HG03064 (cell line): Measurements from ENCODE around the gene TMEM145.
A peak's percentile ranks its signal among the peaks of the same experiment; 100 is the strongest.
"Not testable (repeated sequence)": the region's sequence is repeated elsewhere in the genome, so short reads cannot be mapped to it uniquely, and the experiment has no call there.

Experiments used
- ATAC-seq: cut with Tn5 transposase; IDR thresholded peaks from one replicate; pipeline ENCODE4 v1.9.1; 2021; ENCODE audit warnings: low read depth; ENCODE audit not compliant: unreplicated experiment

The TMEM145 gene

DNA sequence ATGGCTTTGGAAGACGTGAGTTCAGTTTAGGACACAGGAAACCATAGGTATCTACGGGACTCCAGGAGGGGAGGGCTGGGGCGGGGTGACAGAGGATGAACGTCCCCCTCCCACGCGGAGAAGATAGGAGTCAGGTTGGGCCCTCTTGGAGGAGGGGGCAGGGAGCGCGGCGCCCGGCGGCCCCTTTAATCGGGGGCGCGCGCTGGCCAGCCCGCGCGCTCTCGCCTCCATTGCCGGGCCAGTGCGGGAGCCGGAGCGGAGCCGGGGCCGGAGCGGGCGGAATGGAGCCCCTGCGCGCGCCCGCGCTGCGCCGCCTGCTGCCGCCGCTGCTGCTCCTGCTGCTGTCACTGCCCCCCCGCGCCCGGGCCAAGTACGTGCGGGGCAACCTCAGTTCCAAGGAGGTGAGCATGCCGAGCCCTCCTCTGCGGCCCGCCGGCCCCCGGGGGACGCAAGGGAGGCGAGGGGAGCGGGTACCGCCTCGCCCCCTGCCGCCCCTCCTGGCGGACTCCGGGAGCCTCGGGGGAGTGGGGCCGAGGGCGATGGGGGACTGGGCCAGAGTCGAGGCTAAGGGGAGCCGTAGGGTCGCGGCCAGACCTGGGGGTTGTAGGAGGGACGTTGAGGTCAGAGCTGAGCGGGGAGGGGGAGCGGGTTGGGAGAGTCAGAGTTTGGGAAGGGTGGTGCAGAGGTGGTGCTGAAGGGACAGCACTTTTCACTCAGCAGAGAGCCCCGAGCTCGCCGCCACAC is at the start of gene TMEM145:
TSS of gene TMEM145 (plus strand) at position 214 of the 744 bp plus-strand sequence. CDS start at position 282, 68 bp downstream.
- no peak for ATAC-seq

DNA sequence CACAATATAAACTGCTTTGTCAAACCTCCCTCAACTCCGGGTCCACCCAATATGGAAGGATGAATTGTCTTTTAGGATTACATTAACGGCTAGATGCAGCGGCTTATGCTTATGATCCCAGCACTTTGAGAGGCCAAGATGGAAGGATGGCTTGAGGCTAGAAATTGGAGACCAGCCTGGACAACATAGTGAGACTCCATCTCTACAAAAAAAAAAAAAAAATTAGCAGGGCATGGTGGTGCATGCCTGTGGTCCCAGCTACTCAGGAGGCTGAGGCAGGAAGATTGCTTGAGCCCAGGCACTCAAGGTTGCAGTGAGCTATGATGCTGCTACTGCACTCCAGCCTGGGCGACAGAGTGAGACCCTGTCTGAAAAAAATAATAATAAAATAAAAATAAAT is 47.0 kb upstream of the TMEM145 start:
- not testable (repeated sequence) for ATAC-seq

DNA sequence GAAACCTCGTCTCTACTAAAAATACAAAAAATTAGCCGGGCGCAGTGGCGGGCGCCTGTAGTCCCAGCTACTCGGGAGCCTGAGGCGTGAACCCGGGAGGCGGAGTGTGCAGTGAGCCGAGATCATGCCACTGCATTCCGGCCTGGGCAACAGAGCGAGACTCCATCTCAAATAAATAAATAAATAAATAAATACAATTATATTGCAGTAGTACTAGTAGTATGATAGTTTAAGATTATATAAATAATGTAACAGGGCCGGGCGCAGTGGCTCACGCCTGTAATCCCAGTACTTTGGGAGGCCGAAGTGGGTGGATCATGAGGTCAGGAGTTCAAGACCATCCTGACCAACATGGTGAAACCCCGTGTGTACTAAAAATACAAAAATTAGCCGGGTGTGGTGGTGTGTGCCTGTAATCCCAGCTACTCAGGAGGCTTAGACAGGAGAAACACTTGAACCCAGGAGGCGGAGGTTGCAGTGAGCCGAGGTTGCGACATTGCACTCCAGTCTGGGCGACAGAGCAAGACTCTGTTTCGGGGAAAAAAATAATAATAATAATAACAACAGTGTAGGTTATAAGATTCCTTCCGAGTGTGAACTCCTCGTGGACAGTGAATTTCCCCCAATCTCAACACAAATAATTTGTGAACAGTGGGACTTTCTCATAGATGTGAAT is 46.0 kb upstream of the TMEM145 start:
- not testable (repeated sequence) for ATAC-seq

DNA sequence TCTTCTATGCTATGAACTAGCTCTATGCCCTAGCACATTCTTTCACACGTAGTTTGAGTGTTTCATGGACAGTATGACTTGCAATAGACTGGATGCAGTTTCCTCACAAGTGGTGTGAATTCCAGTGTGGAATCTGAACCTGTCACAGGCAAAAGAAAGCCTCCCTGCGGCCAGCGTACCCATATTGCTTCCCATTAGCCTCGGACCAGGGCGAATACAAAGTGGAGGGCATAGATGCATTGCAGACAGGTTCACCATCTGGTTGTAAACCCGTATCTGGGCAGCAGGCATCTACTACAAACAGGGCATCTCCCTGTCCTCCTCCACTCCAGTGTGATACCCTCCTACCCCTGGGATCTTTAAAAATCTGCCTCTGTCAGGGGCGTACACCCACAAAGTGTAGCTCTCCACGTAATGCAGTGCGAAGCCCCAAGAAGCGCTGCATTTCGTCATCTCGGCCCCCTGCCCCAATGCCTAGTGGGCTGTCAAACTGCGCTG is 45.4 kb upstream of the TMEM145 start:
- ATAC-seq: no peak

DNA sequence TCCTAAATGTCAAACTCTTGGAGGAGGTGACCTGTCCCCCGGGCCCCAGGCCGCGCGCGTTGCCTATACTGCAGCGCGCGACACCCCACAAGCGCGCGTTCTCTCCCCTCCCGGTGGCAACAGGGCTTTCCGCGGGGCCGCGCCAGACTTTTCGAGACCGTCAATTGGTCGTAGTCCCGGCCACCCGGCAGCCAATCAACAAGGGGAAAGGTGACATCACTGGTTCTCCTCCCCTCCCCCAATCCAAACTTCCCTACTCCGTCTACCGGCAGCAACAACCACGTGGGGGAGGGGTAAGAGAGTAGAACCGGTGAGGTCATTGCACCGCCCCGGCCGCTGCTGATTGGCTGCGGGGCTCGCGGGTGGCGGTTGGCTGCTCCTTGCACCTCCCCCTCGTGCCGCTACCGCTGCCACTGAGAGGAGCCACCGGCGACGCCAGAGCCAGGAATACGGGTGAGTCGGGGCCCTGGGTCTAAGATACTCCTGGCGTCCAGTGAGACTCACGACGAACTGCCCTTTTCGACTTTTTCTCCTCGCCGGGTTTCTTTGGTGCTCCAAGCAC is 44.9 kb upstream of the TMEM145 start:
- ATAC-seq: peak; percentile 49

DNA sequence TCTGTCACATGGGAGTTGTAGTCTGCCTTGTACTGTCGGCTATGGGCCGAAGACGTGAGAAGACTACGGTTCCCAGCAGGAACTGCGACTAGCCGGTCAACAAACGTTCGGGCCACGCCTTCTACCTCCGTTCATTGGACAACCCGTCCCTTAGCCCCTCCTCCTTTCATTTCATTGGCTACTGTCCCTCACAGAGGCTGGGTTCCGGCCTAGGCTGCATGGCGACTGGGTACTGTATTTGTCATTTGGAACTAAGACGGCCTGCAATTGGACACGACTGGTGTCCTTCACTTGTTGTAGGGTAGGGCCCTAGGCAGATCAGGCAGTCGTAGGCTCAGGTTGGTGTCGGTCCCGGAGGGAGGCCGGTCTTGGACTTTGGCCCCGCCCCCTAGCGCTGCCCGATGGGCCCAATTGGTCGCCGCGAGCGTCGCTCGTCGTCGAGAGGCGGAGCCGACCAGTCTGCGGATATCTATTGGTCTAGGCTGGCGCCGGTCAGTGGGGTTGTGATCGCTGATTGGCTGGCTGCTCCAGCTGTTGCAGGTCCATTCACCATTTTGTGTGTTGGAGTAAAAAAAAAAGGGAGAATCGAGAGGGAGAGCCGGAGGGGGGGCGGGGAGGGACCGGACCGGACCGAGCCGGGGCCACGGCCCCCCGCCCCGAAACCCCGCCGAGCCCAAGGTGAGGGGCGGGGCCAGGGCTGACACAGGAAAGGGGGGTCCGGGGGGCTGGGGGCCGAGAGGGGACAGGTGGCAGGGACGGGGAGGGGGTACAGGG is 44.2 kb upstream of the TMEM145 start, which contains the start of gene CIC:
TSS of gene CIC (plus strand) at position 549 of the 774 bp plus-strand sequence. CDS start 2,532 bp downstream, outside the sequence.
- ATAC-seq: peak; percentile 73

DNA sequence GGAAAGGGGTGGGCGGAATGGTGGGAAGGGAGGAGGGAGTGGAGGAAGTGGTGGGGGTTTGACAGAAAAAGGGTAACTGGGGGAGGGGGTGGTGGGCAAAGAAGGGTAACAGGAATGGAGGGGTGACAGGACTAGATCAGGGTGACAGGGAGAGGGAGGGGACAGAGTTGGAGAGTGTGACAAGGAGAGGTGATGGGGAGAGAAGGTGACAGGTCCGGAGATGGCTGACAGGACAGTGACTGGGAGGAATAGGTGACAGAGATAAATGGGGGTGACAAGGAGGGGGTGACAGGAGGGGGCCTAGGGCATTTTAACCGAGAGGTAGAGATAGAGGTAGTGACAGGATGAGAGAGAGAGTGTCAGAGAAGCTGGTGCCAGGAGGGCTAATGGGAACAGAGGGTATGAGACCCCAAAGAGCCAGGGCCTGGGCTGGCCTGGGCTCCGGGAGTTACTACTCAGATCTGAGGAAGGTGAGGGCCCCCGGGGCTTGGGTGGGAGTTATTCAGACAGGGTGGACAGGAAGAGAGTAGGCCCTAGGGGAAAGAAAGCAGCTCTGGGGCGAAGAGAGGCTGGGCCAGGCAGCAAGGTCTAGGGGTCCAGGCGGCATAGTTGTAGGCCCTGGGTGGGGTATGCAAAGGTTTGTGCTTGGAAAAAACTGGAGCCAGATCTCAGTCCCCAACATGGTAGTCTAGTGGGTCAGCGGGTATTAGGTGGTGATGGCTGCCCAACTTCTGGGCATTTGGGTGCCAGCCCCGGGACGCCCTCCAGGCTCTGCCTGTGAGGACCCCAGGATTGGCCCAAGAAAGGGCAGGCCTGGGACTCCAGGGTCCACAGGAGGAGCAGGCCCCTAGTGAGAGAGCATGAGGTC is 43.4 kb upstream of the TMEM145 start:
- no peak for ATAC-seq

DNA sequence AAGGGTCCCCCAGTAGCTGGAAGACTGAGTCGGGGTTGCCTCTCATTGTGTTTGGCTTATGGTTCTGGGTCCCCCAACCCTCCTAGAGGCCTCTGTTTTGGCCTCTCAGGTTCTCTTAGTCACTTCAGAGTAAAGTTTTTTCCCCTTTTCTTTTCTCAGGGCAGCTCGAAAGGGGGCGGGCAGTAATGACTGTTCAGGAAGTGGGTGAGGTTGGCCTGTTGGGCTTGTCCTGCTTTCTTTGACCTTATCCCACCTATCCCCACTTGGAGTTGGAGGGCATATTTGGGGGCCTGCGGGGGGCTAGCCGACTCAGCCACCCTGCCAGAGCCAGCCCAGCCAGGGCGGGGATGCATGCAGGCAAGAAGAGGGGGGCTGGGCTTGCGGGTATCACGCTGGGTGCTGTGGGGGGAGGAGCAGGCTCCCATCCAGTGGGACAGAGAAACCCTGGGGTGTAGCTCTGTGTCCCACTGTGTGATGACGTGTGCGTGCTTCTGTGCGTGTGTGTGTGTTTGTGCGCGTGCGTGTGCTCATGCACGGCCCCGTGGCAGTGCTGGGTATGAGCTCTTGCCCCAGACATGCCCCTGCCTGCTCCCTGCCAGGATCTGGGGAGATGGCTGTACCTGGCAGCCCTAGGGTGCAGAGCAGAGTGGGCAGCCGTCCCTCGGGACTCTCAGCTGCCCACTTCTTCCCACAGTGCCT is 42.6 kb upstream of the TMEM145 start:
- ATAC-seq: no peak

DNA sequence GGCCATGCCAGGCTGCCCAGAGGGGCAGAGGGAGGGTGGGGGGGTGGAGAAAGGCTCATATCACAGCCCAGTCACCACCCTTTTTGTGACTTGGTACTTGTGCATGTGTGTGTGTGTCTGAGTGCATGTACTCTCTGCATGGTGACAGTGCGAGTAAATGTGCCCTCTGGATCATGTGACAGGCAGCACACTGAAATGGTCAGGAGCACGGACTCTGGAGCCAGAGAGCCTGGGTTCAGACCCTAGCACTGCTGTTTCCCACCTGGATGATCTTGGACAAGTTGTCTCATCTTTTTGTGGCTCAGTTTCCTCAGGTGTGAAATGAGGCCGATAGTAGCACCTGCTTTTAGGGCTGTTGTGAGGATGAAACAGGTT is 42.1 kb upstream of the TMEM145 start:
- ATAC-seq: no peak

DNA sequence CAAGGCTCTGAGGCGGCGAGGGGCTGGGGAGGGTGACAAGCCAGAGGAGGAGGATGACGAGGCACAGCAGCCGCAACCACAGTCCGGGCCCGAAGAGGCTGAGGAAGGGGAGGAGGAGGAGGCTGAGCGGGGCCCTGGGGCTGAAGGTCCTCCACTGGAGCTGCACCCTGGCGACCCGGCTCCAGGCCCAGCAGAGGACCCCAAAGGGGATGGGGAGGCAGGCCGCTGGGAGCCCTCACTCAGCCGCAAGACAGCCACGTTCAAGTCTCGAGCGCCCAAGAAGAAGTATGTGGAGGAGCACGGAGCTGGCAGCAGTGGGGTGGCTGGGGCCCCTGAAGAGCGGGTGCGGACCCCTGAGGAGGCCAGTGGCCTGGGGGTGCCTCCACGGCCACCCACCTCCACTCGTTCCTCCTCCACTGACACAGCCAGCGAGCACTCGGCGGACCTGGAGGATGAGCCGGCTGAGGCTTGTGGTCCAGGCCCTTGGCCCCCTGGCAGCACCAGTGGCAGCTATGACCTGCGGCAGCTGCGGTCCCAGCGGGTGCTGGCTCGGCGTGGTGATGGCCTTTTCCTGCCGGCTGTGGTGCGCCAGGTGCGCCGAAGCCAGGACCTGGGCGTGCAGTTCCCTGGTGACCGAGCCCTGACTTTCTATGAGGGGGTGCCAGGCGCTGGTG is 41.1 kb upstream of the TMEM145 start:
- no peak for ATAC-seq

DNA sequence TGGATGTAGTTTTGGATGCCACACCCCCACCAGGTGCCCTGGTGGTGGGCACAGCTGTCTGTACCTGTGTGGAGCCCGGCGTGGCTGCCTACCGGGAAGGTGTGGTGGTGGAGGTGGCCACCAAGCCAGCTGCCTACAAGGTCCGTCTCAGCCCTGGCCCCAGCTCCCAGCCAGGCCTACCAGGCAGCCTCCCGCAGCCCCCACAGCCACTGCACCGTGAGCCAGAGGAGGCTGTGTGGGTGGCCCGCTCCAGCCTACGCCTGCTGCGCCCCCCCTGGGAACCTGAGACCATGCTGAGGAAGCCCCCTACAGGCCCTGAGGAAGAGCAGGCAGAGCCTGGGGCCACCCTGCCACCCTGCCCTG is 40.6 kb upstream of the TMEM145 start:
- ATAC-seq: no peak

DNA sequence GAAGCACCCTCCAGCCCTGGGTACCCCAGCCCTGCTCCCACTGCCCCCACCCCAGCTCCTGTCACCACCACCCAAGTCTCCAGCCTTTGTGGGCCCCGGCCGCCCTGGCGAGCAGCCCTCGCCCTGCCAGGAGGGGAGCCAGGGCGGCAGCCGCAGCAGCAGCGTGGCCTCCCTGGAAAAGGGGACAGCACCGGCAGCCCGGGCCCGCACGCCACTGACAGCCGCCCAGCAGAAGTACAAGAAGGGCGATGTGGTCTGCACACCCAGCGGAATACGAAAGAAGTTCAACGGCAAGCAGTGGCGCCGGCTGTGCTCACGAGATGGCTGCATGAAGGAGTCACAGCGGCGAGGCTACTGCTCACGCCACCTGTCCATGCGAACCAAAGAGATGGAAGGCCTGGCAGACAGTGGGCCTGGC is 40.1 kb upstream of the TMEM145 start:
- ATAC-seq: no peak

DNA sequence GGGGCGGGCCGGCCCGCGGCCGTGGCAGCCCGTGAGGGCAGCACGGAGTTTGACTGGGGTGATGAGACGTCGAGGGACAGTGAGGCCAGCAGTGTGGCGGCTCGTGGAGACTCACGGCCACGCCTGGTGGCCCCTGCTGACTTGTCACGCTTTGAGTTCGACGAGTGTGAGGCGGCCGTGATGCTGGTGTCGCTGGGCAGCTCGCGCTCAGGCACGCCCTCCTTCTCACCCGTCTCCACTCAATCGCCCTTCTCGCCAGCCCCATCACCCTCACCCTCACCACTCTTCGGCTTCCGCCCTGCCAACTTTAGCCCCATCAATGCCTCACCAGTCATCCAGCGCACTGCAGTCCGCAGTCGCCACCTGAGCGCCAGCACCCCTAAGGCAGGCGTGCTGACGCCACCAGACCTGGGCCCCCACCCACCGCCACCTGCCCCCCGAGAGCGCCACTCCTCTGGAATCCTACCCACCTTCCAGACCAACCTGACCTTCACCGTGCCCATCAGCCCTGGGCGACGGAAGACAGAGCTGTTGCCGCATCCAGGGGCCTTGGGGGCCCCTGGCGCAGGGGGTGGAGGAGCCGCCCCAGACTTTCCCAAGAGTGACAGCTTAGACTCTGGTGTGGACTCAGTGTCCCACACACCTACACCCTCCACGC is 39.6 kb upstream of the TMEM145 start:
- ATAC-seq: no peak

DNA sequence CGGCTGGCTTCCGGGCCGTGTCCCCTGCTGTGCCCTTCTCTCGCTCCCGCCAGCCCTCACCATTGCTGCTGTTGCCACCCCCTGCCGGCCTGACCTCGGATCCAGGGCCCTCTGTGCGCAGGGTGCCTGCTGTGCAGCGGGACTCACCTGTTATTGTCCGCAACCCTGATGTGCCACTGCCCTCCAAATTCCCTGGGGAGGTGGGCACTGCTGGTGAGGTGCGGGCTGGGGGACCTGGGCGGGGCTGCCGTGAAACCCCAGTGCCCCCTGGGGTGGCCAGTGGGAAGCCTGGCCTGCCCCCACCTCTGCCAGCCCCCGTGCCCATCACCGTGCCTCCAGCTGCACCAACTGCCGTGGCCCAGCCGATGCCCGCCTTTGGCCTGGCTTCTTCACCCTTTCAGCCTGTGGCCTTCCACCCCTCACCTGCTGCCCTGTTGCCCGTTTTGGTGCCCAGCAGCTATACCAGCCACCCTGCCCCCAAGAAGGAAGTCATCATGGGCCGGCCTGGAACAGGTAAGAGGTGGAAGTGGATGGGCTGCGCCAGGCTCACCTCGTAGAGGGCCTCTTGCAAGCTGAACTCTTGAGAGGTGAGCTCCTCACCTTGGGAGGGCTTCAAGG is 38.9 kb upstream of the TMEM145 start:
- no peak for ATAC-seq

DNA sequence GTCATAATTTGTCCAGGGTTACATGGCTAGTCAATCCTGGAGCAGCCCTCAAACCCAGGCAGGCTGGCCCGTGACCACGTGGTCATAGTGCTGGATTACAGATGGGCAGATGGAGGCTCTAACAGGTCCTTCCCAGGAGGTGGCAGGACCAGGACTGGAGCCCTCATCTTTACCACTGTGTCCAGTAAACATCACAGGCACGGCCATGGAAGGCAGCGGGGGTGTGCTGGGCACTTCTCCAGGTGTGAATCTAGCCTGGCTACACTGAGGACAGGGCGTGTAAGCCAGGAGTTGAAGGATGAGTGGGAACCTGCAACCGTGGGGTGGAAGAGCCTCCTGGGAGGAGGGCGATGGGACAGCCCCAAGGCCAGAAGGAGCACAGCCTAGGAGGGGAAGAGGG is 38.0 kb upstream of the TMEM145 start:
- no peak for ATAC-seq

DNA sequence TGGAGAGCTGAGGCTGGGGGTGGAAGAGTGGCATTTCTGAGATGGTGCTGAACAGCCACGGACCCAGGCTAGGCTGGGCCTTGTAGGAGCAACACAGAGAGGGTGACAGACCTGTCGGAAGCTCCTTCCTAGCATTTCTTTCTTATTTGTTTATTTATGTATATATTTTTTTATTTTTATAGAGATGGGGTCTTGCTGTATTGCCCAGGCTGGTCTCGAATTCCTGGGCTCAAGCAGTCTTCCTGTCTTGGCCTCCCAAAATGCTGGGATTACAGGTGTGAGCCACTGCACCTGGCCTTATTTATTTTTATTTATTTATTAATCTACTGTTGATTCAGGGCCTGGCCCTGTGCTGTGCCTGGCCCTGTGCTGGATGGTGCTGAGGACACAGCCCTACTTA is 37.6 kb upstream of the TMEM145 start:
- ATAC-seq: no peak

DNA sequence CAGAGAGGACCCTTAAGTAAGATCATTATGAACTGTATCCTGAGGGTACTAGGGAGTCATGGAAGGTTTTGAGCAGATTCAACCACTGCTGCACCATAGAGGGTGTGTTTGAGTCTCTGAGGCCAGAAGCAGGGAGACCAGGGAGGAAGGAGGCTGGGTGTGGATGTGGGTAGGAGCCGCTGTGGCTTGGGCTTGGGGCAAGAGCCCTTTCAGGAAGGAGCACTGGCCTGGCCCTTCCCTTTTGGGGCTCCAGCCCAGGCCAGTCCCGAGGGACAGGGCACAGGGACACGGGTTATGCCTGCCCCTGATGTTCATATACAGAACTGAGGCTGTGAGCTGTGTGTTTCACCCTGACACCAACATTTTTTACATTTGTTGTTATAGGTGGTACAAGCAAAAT is 36.8 kb upstream of the TMEM145 start:
- no peak for ATAC-seq

DNA sequence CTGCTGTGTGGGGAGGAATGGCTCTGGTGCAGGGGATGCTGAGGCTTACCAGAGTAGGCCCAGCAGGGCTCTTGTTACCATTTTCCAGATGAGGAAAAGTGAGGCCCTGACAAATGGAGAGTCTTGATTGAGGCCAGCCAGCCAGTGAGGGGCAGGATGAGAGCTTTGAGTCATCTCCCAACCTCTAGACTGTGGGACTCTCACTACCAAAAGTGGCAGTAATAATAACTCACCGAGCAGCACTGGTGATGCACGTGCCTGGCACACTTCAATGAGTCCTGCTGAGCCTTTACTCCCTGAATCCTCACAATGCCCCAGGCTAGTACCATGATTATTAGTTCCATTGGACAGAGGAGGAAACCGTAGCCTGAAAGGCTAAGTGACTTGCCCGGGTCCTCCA is 36.3 kb upstream of the TMEM145 start:
- no peak for ATAC-seq
